ENCODE measurements around the gene PIK3R6. TPM values are rescaled to one million over a fixed set of nuclear protein-coding genes. Genes with fewer than 3 reads are reported as not detected.

PIK3R6 gene
- total and polyA plus RNA-seq, 2 experiments from 2014 or later = 0.11 to 0.24 TPM

GRCh38 chr17:8904686-8905085 lies 37.2 kb upstream of the PIK3R6 start:
- no peak overlapping the region for H3K4me3 Mint-ChIP-seq

More at GRCh38 chr17:8904686-8905085, 37.2 kb upstream of the PIK3R6 start:
- Mint-ChIP-seq H3K27ac (no peak overlapping the region), H3K36me3 (ENCODE audit: low read depth) (no peaks in the 10 kb centered on the region), H3K9me3 (no peaks in the 10 kb centered on the region), H3K27me3 (ENCODE audit: insufficient read depth, low read depth, poor library complexity) (no peaks in the 10 kb centered on the region), H3K4me1 (peaks cover 20% of the 10 kb centered on the region)
- Histone ChIP-seq H3K4me2 (no peak overlapping the region), H3K9me2 (ENCODE audit: insufficient read depth) (peaks cover 5% of the 10 kb centered on the region; the same call in 1 of the 2 replicates), H3K4me3 (no peak overlapping the region), H4K20me1 (replicated peaks; ENCODE audit: insufficient read depth) (no peaks in the 10 kb centered on the region), H3K36me3 (ENCODE audit: insufficient read depth) (no peaks in the 10 kb centered on the region), H3K4me1 (ENCODE audit: insufficient read depth) (peaks cover 16% of the 10 kb centered on the region), H2AFZ (no peak overlapping the region), H3K27me3 (ENCODE audit: insufficient read depth) (no peaks in the 10 kb centered on the region), H3F3A (replicated peaks; ENCODE audit: low read depth) (no peaks in the 10 kb centered on the region), H3K79me2 (replicated peaks; ENCODE audit: insufficient read depth) (no peaks in the 10 kb centered on the region), H3K27ac (ENCODE audit: low read depth) (no peak overlapping the region)
- TF ChIP-seq, protein P1, sequence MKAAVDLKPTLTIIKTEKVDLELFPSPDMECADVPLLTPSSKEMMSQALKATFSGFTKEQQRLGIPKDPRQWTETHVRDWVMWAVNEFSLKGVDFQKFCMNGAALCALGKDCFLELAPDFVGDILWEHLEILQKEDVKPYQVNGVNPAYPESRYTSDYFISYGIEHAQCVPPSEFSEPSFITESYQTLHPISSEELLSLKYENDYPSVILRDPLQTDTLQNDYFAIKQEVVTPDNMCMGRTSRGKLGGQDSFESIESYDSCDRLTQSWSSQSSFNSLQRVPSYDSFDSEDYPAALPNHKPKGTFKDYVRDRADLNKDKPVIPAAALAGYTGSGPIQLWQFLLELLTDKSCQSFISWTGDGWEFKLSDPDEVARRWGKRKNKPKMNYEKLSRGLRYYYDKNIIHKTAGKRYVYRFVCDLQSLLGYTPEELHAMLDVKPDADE (IDR thresholded peaks at IDR 0.05) = no peak
- TF ChIP-seq, protein P2, sequence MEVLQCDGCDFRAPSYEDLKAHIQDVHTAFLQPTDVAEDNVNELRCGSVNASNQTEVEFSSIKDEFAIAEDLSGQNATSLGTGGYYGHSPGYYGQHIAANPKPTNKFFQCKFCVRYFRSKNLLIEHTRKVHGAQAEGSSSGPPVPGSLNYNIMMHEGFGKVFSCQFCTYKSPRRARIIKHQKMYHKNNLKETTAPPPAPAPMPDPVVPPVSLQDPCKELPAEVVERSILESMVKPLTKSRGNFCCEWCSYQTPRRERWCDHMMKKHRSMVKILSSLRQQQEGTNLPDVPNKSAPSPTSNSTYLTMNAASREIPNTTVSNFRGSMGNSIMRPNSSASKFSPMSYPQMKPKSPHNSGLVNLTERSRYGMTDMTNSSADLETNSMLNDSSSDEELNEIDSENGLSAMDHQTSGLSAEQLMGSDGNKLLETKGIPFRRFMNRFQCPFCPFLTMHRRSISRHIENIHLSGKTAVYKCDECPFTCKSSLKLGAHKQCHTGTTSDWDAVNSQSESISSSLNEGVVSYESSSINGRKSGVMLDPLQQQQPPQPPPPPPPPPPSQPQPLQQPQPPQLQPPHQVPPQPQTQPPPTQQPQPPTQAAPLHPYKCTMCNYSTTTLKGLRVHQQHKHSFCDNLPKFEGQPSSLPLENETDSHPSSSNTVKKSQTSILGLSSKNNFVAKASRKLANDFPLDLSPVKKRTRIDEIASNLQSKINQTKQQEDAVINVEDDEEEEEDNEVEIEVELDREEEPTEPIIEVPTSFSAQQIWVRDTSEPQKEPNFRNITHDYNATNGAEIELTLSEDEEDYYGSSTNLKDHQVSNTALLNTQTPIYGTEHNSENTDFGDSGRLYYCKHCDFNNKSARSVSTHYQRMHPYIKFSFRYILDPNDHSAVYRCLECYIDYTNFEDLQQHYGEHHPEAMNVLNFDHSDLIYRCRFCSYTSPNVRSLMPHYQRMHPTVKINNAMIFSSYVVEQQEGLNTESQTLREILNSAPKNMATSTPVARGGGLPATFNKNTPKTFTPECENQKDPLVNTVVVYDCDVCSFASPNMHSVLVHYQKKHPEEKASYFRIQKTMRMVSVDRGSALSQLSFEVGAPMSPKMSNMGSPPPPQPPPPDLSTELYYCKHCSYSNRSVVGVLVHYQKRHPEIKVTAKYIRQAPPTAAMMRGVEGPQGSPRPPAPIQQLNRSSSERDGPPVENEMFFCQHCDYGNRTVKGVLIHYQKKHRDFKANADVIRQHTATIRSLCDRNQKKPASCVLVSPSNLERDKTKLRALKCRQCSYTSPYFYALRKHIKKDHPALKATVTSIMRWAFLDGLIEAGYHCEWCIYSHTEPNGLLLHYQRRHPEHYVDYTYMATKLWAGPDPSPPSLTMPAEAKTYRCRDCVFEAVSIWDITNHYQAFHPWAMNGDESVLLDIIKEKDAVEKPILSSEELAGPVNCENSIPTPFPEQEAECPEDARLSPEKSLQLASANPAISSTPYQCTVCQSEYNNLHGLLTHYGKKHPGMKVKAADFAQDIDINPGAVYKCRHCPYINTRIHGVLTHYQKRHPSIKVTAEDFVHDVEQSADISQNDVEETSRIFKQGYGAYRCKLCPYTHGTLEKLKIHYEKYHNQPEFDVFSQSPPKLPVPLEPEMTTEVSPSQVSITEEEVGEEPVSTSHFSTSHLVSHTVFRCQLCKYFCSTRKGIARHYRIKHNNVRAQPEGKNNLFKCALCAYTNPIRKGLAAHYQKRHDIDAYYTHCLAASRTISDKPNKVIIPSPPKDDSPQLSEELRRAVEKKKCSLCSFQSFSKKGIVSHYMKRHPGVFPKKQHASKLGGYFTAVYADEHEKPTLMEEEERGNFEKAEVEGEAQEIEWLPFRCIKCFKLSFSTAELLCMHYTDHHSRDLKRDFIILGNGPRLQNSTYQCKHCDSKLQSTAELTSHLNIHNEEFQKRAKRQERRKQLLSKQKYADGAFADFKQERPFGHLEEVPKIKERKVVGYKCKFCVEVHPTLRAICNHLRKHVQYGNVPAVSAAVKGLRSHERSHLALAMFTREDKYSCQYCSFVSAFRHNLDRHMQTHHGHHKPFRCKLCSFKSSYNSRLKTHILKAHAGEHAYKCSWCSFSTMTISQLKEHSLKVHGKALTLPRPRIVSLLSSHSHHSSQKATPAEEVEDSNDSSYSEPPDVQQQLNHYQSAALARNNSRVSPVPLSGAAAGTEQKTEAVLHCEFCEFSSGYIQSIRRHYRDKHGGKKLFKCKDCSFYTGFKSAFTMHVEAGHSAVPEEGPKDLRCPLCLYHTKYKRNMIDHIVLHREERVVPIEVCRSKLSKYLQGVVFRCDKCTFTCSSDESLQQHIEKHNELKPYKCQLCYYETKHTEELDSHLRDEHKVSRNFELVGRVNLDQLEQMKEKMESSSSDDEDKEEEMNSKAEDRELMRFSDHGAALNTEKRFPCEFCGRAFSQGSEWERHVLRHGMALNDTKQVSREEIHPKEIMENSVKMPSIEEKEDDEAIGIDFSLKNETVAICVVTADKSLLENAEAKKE (CRISPR knock-in tag; IDR thresholded peaks at IDR 0.05) = no peak
- no peak for TF ChIP-seq POLR2AphosphoS5 (IDR thresholded peaks at IDR 0.05; ENCODE audit: low read depth)
- no peak for TF ChIP-seq JUNB (IDR thresholded peaks at IDR 0.05; ENCODE audit: unreplicated experiment)
- TF ChIP-seq STAT1 (IDR thresholded peaks at IDR 0.05; ENCODE audit: unreplicated experiment) = no peak
- TF ChIP-seq EZH2phosphoT487 (IDR thresholded peaks at IDR 0.05; ENCODE audit: unreplicated experiment) = no peak
- ATAC-seq = no peak
- DNase-seq (ENCODE audit: low spot score) = no peak
